ENCODE data around the gene SLC45A1. TPM values are rescaled to one million over a fixed set of nuclear protein-coding genes. Genes with fewer than 3 reads are reported as not detected.
"Not testable (repeated sequence)": the region's sequence is repeated elsewhere in the genome, so short reads cannot be mapped to it uniquely, and the experiment has no call there.

The SLC45A1 gene
- total and polyA plus RNA-seq, 12 donors = 0.53 to 4.1 (median 1.6) TPM

DNA sequence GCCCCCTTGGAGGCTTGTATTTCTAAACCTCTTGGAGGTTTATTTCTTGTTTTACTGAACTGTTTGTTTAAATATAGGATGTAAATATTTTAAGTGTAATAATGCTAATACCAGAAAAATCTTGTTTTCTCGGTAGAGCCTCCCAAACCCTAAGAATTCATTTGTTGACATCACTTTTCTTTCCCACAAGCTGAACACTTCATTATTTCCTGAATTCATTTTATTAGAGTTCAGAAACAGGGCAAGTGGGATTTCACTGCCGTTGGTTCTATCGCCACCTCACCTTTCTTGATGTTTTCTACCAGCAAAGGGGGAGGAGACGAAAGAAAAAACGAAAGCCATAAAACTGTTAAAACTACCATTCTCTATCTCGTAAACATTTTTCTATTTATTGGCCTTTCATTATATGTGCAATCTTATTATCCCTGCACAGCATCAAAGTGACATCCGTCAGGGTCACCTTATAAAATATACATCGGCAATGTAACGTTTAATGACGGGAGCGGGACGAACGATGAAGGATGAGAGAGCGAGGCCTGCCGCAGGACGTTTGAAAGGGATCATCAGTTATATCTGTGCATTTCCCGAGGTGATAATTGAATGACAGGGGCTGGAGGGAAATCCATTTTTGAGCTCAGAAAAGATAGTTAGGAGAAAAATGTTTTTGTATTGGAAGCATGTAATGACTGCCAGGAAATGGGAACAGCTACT is 59.5 kb downstream of the SLC45A1 start:
- ATAC-seq (no peak), DNase-seq (no peak)
- 86% methylated on average over 17 of the region's 17 CpGs for WGBS, 2 donors
- H3K27me3 ChIP-seq = no peaks in the 10 kb centered on the region
- intact Hi-C loops (cut with DNase I) = no loop called here
- peaks cover 0 to 54% (median 0%) of the 10 kb centered on the region in 9 donors for H3K36me3 ChIP-seq
- no peak overlapping the region for H3K4me3 ChIP-seq
- H3K27ac ChIP-seq = peak overlapping the region in 7 of 10 donors; percentile 1 to 81 (median 63)
- peaks cover 39 to 97% (median 83%) of the 10 kb centered on the region in 9 donors for H3K4me1 ChIP-seq
- TF ChIP-seq, protein P1, sequence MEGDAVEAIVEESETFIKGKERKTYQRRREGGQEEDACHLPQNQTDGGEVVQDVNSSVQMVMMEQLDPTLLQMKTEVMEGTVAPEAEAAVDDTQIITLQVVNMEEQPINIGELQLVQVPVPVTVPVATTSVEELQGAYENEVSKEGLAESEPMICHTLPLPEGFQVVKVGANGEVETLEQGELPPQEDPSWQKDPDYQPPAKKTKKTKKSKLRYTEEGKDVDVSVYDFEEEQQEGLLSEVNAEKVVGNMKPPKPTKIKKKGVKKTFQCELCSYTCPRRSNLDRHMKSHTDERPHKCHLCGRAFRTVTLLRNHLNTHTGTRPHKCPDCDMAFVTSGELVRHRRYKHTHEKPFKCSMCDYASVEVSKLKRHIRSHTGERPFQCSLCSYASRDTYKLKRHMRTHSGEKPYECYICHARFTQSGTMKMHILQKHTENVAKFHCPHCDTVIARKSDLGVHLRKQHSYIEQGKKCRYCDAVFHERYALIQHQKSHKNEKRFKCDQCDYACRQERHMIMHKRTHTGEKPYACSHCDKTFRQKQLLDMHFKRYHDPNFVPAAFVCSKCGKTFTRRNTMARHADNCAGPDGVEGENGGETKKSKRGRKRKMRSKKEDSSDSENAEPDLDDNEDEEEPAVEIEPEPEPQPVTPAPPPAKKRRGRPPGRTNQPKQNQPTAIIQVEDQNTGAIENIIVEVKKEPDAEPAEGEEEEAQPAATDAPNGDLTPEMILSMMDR (IDR thresholded peaks at IDR 0.05) = no peak
- H3K9me3 ChIP-seq = no peaks in the 10 kb centered on the region

DNA sequence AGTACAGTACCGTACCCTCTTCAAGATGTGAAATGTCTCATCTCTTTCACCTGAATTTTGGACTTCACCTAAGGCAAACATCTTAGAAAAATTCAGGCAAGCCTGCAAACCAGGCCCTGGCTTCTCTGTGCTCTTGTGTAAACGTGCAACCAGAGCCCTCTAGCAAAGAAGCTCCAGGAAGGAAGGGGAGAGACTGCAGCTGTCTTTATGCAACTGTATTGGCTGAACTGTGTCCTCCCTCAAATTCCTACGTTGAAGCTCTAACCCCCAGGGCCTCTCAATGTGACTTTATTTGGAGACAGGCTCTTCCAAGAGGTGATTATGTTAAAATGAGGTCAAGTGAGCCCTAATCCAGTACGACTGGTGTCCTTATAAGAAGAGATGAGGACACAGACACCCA is 60.3 kb downstream of the SLC45A1 start:
- Histone ChIP-seq H3K4me3 (no peak overlapping the region), H3K9me3 (no peaks in the 10 kb centered on the region), H3K27ac (peak overlapping the region; percentile 21 to 81 (median 70)), H3K4me1 (peaks cover 35 to 97% (median 84%) of the 10 kb centered on the region in 9 donors), H3K36me3 (peaks cover 0 to 46% (median 0%) of the 10 kb centered on the region in 9 donors), H3K27me3 (no peaks in the 10 kb centered on the region)
- TF ChIP-seq, protein P1 (IDR thresholded peaks at IDR 0.05) = no peak
- intact Hi-C loops (cut with DNase I) = no loop called here
- WGBS, 2 donors = 26 to 31% methylated on average over 4 of the region's 4 CpGs
- peak in 1 of 2 donors; percentile 22 for DNase-seq
- peak in 5 of 8 donors; percentile 5 to 46 (median 16) for ATAC-seq

DNA sequence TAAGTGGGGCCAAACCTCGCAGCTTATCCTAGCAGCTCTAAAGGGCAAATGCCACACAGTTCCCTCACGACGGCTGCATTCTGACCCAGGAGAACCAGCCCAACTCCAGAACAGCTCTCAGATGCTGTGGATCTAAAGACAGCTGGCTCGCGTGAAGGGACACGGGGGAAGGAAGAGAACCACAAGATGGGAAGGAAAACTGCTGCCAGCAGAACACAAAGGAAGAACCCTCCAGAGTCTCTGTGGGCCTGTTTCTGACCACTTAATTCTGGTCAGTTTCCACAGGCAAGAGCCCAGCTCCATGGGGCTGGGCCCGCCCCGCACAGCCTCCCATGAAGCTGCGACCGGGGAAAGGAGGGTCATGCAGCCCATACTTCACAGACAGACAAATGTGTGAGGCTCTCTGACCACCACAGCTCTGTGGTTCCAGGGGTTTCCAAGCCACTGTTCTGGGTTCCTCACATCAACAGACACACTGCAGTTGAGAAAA is 61.1 kb downstream of the SLC45A1 start:
- peak overlapping the region; percentile 21 to 81 (median 70) for H3K27ac ChIP-seq
- TF ChIP-seq, protein P1 (IDR thresholded peaks at IDR 0.05) = no peak
- WGBS, 2 donors = 50 to 52% methylated on average over 10 of the region's 10 CpGs
- ATAC-seq (peak in 7 of 8 donors; percentile 6 to 33 (median 24)), DNase-seq (no peak)
- H3K4me1 ChIP-seq = peaks cover 26 to 97% (median 84%) of the 10 kb centered on the region in 9 donors
- H3K9me3 ChIP-seq = no peaks in the 10 kb centered on the region
- H3K36me3 ChIP-seq = peaks cover 0 to 45% (median 0%) of the 10 kb centered on the region in 9 donors
- no peak overlapping the region for H3K4me3 ChIP-seq
- intact Hi-C loops (cut with DNase I) = no loop called here
- no peaks in the 10 kb centered on the region for H3K27me3 ChIP-seq

DNA sequence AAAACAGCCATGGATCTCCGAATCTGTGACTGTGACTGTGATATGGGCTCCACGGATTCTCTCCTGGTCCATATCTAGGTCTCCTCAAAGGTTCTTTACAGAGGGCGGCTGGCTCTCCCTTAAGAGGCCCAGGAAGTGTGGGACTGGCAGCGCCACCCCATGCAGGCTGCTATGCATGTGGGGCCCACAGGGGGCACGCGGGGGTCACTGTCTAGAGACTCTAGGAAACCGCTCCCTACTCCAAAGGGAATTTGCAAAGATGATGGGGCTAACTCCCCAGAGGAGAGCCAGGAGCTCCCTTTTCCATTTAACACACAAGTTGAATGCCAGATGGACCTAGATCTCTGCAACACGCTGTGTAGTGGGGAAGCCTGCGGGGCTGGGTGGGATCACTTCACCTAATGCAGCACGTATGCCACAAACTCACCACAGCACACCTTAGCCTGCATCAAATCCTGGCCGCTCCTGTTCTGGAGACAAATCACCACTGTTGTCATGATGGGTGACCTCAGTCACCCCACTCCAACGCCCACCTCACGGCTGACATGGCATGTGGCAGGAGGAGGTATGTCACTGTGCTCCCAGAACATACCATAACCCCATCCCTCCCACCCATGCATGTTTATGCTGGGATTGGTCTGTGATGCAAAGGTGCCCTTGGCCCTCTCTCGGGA is 61.7 kb downstream of the SLC45A1 start:
- WGBS, 2 donors = 76 to 78% methylated on average over 14 of the region's 14 CpGs
- ATAC-seq = peak in 3 of 8 donors; percentile 5 to 29 (median 11)
- intact Hi-C loops (cut with DNase I) = no loop called here
- TF ChIP-seq, protein P1 (IDR thresholded peaks at IDR 0.05) = no peak
- Histone ChIP-seq H3K4me3 (no peak overlapping the region), H3K4me1 (peaks cover 23 to 97% (median 84%) of the 10 kb centered on the region in 9 donors), H3K9me3 (no peaks in the 10 kb centered on the region), H3K27ac (peak overlapping the region; percentile 21 to 81 (median 70)), H3K36me3 (peaks cover 0 to 45% (median 0%) of the 10 kb centered on the region in 9 donors), H3K27me3 (no peaks in the 10 kb centered on the region)
- DNase-seq = no peak

DNA sequence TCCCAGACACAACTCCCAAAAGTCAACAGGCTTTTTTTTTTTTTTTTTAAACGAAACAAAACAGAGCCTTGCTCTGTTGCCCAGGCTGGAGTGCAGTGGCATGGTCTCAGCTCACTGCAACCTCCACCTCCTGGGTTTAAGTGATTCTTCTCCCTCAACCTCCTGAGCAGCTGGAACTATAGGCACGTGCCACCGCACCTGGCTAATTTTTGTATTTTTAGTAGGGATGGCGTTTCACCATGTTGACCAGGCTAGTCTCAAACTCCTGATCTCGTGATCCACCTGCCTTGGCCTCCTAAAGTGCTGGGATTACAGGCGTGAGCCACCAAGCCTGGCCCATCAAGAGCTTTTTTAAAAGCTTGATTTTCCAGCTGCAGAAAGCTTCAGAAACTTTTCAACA is 62.4 kb downstream of the SLC45A1 start:
- intact Hi-C loops (cut with DNase I); H3K27me3 ChIP-seq: not testable (repeated sequence)
- WGBS, 2 donors = 80 to 83% methylated on average over 6 of the region's 6 CpGs

More for the DNA sequence above, 62.4 kb downstream of the SLC45A1 start:
- H3K36me3 ChIP-seq = peaks cover 0 to 45% (median 0%) of the 10 kb centered on the region in 9 donors
- not testable (repeated sequence) for H3K9me3 ChIP-seq, ATAC-seq, DNase-seq, H3K4me3 ChIP-seq
- peak overlapping the region in 6 of 10 donors; percentile 63 to 81 (median 73) for H3K27ac ChIP-seq
- H3K4me1 ChIP-seq = peaks cover 22 to 97% (median 87%) of the 10 kb centered on the region in 9 donors
